Mesendoderm (in vitro differentiated cells): ENCODE results near the gene KCNA10.

ENCODE experiments used
- DNase-seq: peaks from one replicate; pipeline ENCODE4 v3.0.0; 2013
- H2AK5ac ChIP-seq: 2 replicates; pipeline ENCODE4 v1.6.1; 2013; ENCODE audit warnings: low read length, inconsistent platforms
- H2BK120ac ChIP-seq: 2 replicates; pipeline ENCODE4 v1.6.1; 2013; ENCODE audit warnings: low read depth, mild to moderate bottlenecking, low read length, moderate library complexity, mixed read lengths
- H2BK15ac ChIP-seq: replicated peaks from 2 replicates; pipeline ENCODE4 v1.6.1; 2013; ENCODE audit warnings: low read depth, mild to moderate bottlenecking, moderate library complexity
- H2BK5ac ChIP-seq: 2 replicates; pipeline ENCODE4 v1.6.1; 2013; ENCODE audit warnings: low read length, inconsistent platforms
- H3K18ac ChIP-seq: 2 replicates; pipeline ENCODE4 v1.6.1; 2013; ENCODE audit warnings: mild to moderate bottlenecking, low read length, mixed read lengths
- H3K23ac ChIP-seq: one replicate; pipeline ENCODE4 v1.6.1; 2013; ENCODE audit warnings: low read length
- H3K27ac ChIP-seq: 2 replicates; pipeline ENCODE4 v1.5.1; 2013; ENCODE audit warnings: low read depth, mild to moderate bottlenecking, inconsistent platforms, low read length, moderate library complexity
- H3K27me3 ChIP-seq: 2 replicates; pipeline ENCODE4 v1.6.1; 2013; ENCODE audit warnings: low read length, control low read depth, mild to moderate bottlenecking, inconsistent platforms; ENCODE audit not compliant: insufficient read depth, poor library complexity
- H3K36me3 ChIP-seq: 2 replicates; pipeline ENCODE4 v1.6.1; 2013; ENCODE audit warnings: low read length, inconsistent platforms; ENCODE audit not compliant: control insufficient read depth, insufficient read depth
- H3K4ac ChIP-seq: one replicate; pipeline ENCODE4 v1.6.1; 2013; ENCODE audit warnings: low read depth, mild to moderate bottlenecking, low read length, moderate library complexity
- H3K4me1 ChIP-seq: 2 replicates; pipeline ENCODE4 v1.6.1; 2013; ENCODE audit warnings: low read depth, low read length, inconsistent platforms; ENCODE audit not compliant: control insufficient read depth
- H3K4me2 ChIP-seq: 2 replicates; pipeline ENCODE4 v1.6.1; 2013; ENCODE audit warnings: low read length
- H3K4me3 ChIP-seq: 2 replicates; pipeline ENCODE4 v1.5.1; 2013; ENCODE audit warnings: mild to moderate bottlenecking, low read length
- H3K56ac ChIP-seq: one replicate; pipeline ENCODE4 v1.6.1; 2013; ENCODE audit warnings: low read length
- H3K79me1 ChIP-seq: 2 replicates; pipeline ENCODE4 v1.6.1; 2013; ENCODE audit warnings: low read length, inconsistent platforms
- H3K79me2 ChIP-seq: 2 replicates; pipeline ENCODE4 v1.6.1; 2013; ENCODE audit warnings: mild to moderate bottlenecking, low read length; ENCODE audit not compliant: control insufficient read depth, insufficient read depth
- H3K9ac ChIP-seq: 2 replicates; pipeline ENCODE4 v1.6.1; 2013; ENCODE audit warnings: low read length, inconsistent platforms
- H4K5ac ChIP-seq: one replicate; pipeline ENCODE4 v1.6.1; 2013; ENCODE audit warnings: low read length
- H4K8ac ChIP-seq: one replicate; pipeline ENCODE4 v1.6.1; 2013; ENCODE audit warnings: low read depth, mild to moderate bottlenecking, control low read depth, low read length, moderate library complexity
- WGBS: extraction: QIAGEN DNeasy Blood & Tissue Kit; methylation state at CpG from one replicate; pipeline ENCODE4 v1.1.7; 2013; ENCODE audit warnings: low lambda C conversion rate, missing lambda C conversion rate; ENCODE audit not compliant: insufficient coverage; ENCODE audit errors: extremely low coverage; 5-methylcytosine and 5-hydroxymethylcytosine counted together

KCNA10 gene

DNA sequence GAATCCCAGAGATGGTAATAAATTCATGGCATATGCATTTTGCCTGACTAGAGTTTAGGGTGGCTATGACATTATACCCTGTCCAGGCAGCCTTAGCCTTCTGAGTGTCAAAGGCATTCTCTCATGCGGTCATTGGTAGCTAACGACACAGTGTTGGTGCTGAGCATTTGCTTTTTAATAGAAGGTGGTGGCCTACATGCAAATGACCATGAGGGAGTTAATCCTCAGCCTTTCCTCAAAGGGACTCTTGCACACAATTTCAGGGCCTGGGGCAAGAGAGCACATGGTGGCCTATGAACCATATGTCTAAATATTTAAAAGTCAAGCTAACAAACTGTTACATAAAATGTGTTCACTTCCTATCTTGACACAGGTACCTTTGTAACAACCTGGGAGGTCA is 30.9 kb upstream of the KCNA10 start:
- Histone ChIP-seq H3K56ac (no peak overlapping the region), H3K27ac (no peak overlapping the region), H2AK5ac (no peak overlapping the region), H3K36me3 (no peaks in the 10 kb centered on the region), H3K4me2 (no peak overlapping the region), H4K5ac (no peak overlapping the region), H2BK15ac (no peak overlapping the region), H3K4me3 (no peak overlapping the region), H3K4me1 (no peaks in the 10 kb centered on the region), H3K9ac (no peak overlapping the region), H3K79me2 (no peaks in the 10 kb centered on the region), H3K79me1 (no peaks in the 10 kb centered on the region), H2BK120ac (no peak overlapping the region), H3K4ac (no peak overlapping the region), H3K23ac (no peak overlapping the region), H4K8ac (no peak overlapping the region), H3K18ac (no peak overlapping the region), H2BK5ac (no peak overlapping the region), H3K27me3 (no peaks in the 10 kb centered on the region)
- no peak for DNase-seq
- no CpG with 5 or more reads among the region's 2 CpGs for WGBS

DNA sequence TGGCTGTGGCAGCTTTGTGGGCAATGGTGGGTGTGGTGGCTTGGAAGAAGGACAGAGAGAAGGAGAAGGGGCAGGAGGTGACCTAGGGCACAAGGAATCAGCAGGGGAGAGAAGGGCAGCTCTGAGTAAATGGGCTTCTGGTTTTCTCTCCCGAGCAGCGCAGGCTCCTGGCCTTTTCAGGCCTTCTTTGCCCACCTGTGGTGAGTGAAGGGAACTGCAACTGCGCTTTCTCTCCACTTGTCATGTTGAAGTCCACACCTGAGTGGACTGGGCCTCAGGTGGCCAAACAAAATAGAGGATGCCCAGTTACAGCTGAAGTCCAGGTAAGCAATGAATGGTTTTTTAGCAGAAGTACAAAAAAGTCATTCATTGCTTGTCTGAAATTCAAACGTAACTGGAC is 29.4 kb upstream of the KCNA10 start:
- Histone ChIP-seq H3K4me2 (no peak overlapping the region), H3K79me1 (no peaks in the 10 kb centered on the region), H3K4me3 (no peak overlapping the region), H2BK15ac (no peak overlapping the region), H3K4me1 (no peaks in the 10 kb centered on the region), H4K8ac (no peak overlapping the region), H3K79me2 (no peaks in the 10 kb centered on the region), H3K18ac (no peak overlapping the region), H2AK5ac (no peak overlapping the region), H2BK5ac (no peak overlapping the region), H3K56ac (no peak overlapping the region), H3K27me3 (no peaks in the 10 kb centered on the region), H3K27ac (no peak overlapping the region), H3K36me3 (no peaks in the 10 kb centered on the region), H2BK120ac (no peak overlapping the region), H3K9ac (no peak overlapping the region), H3K23ac (no peak overlapping the region), H4K5ac (no peak overlapping the region), H3K4ac (no peak overlapping the region)
- peak; percentile 65 for DNase-seq
- WGBS = no CpG with 5 or more reads among the region's 4 CpGs

DNA sequence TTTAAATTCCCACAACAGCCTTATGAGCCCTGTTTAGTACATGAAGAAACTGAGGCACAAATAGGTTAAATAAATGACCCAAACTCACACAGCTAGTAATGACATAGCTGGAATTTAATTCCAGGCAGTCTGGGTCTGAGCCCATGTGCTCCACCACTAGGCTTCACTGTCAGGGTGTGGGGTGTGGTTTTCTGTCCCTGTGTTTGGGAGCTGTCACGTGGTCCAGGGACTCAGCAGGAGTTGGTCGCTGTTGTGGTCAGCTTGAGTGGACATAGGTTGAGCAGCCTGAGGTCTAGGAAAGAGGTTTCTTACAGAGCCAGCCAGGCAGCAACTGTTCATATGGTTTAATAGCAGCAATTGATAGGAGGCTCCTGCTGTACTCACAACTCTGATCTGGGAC is 28.0 kb upstream of the KCNA10 start:
- Histone ChIP-seq H3K36me3 (no peaks in the 10 kb centered on the region), H2BK15ac (no peak overlapping the region), H2BK5ac (no peak overlapping the region), H3K27me3 (no peaks in the 10 kb centered on the region), H3K4ac (no peak overlapping the region), H3K23ac (no peak overlapping the region), H3K18ac (no peak overlapping the region), H2AK5ac (no peak overlapping the region), H3K4me3 (no peak overlapping the region), H3K4me1 (no peaks in the 10 kb centered on the region), H3K27ac (no peak overlapping the region), H4K8ac (no peak overlapping the region), H3K9ac (no peak overlapping the region), H3K4me2 (no peak overlapping the region), H2BK120ac (no peak overlapping the region), H4K5ac (no peak overlapping the region), H3K79me1 (no peaks in the 10 kb centered on the region), H3K56ac (no peak overlapping the region), H3K79me2 (no peaks in the 10 kb centered on the region)
- WGBS = no CpG with 5 or more reads among the region's 2 CpGs
- no peak for DNase-seq

DNA sequence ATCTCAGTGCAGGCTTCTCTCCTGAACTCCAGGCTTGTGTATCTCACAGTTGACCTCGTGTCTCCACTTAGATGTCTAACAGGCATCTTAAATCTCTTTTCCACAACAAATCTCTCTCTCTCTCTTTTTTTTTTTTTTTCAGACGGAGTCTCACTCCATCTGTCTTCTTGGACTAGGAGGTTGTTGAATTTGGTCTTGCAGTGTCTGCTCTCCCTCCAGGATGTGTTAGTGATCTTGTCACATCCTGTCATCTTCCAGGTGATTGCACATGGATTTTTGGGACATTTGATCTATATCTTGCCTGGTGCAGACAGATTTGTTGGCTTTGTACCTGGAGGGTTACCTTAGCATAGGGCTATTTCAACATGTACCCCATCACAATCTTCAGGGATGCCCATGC is 26.5 kb upstream of the KCNA10 start:
- no peaks in the 10 kb centered on the region for H3K27me3 ChIP-seq
- H2AK5ac ChIP-seq = no peak overlapping the region
- H3K4me3 ChIP-seq = no peak overlapping the region
- no peaks in the 10 kb centered on the region for H3K4me1 ChIP-seq
- no CpG with 5 or more reads among the region's 2 CpGs for WGBS
- H4K5ac ChIP-seq = no peak overlapping the region
- no peaks in the 10 kb centered on the region for H3K79me1 ChIP-seq
- no peak overlapping the region for H3K23ac ChIP-seq
- H3K36me3 ChIP-seq = no peaks in the 10 kb centered on the region
- H3K18ac ChIP-seq = no peak overlapping the region
- H2BK15ac ChIP-seq = no peak overlapping the region
- H3K79me2 ChIP-seq = no peaks in the 10 kb centered on the region
- no peak overlapping the region for H3K56ac ChIP-seq
- H3K27ac ChIP-seq = no peak overlapping the region
- no peak overlapping the region for H3K4ac ChIP-seq
- H4K8ac ChIP-seq = no peak overlapping the region
- H2BK120ac ChIP-seq = no peak overlapping the region
- H3K4me2 ChIP-seq = no peak overlapping the region
- H2BK5ac ChIP-seq = no peak overlapping the region
- DNase-seq = no peak
- H3K9ac ChIP-seq = no peak overlapping the region

DNA sequence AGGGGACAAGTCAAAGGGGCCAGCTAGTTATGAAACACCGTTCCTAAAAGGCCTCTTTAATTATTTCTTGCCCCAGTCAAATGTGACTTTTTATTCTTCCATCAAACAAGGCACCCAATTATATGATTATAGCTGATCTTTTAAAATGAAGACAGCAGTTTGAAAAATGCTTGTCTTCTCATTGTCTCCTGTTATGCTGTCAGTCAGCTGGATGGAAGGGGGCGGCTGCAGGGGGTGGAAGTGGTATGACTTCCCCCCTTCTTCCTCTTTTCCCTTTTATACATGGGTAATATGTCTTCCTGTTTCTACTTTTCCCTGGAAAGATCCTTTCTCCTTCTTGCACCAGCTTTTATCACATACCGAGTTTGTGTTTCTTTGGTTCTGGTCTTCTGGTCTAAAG is 25.8 kb upstream of the KCNA10 start:
- Histone ChIP-seq H3K4me1 (no peaks in the 10 kb centered on the region), H3K27me3 (no peaks in the 10 kb centered on the region), H4K5ac (no peak overlapping the region), H3K36me3 (no peaks in the 10 kb centered on the region), H2AK5ac (no peak overlapping the region), H2BK120ac (no peak overlapping the region), H3K79me2 (no peaks in the 10 kb centered on the region), H3K4me2 (no peak overlapping the region), H3K27ac (no peak overlapping the region), H3K18ac (no peak overlapping the region), H3K9ac (no peak overlapping the region), H2BK5ac (no peak overlapping the region), H3K4ac (no peak overlapping the region), H4K8ac (no peak overlapping the region), H3K23ac (no peak overlapping the region), H3K56ac (no peak overlapping the region), H3K79me1 (no peaks in the 10 kb centered on the region), H2BK15ac (no peak overlapping the region), H3K4me3 (no peak overlapping the region)
- DNase-seq = no peak
- WGBS = no CpG with 5 or more reads among the region's 3 CpGs

DNA sequence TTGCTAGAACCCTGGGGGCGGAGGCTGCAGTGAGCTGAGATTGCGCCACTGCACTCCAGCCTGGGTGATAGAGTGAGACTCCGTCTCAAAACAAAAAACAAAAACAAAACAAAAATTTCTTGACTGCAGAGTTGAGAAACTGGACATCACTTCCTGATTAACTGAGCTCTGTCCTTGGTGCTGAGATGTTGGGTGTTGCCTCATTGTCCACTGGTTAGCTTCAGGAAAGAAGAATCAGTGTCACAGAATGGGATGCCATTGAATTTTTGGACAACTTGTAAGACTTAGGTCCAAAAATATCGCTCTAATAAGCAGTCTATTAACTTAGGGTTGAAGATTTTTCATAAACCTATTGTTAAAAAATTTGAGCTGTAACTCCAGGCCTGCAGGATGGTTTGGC is 23.8 kb upstream of the KCNA10 start:
- H2BK120ac ChIP-seq = no peak overlapping the region
- no peak overlapping the region for H3K4me2 ChIP-seq
- H3K79me1 ChIP-seq = no peaks in the 10 kb centered on the region
- H2BK15ac ChIP-seq = no peak overlapping the region
- H3K9ac ChIP-seq = no peak overlapping the region
- no peak overlapping the region for H3K56ac ChIP-seq
- no peak overlapping the region for H3K4ac ChIP-seq
- H4K5ac ChIP-seq = no peak overlapping the region
- H3K4me3 ChIP-seq = no peak overlapping the region
- no peak overlapping the region for H2BK5ac ChIP-seq
- H3K36me3 ChIP-seq = no peaks in the 10 kb centered on the region
- WGBS = no CpG with 5 or more reads among the region's 4 CpGs
- H3K27ac ChIP-seq = no peak overlapping the region
- H3K23ac ChIP-seq = no peak overlapping the region
- H4K8ac ChIP-seq = no peak overlapping the region
- peak; percentile 49 for DNase-seq
- H3K18ac ChIP-seq = no peak overlapping the region
- H2AK5ac ChIP-seq = no peak overlapping the region
- H3K79me2 ChIP-seq = no peaks in the 10 kb centered on the region
- H3K27me3 ChIP-seq = no peaks in the 10 kb centered on the region
- no peaks in the 10 kb centered on the region for H3K4me1 ChIP-seq
